Kidney (tissue), 14 donors: ENCODE data around the gene RBMS3. TPM values are rescaled to one million over a fixed set of nuclear protein-coding genes. Genes with fewer than 3 reads are reported as not detected.

Source experiments
- DNase-seq, 5 donors: peaks; one replicate each; pipeline ENCODE4 v3.0.0-alpha.2; 2013 to 2020
- FAIRE-seq: peaks from 2 replicates; lab custom pipeline; 2012; peaks lifted over from hg19 to GRCh38; lab: Jason Lieb, UNC
- H3K27ac ChIP-seq, 2 donors: one replicate each; pipeline ENCODE4 v1.7.0; 2013; ENCODE audit warnings: low read depth in 2 of 2, low read length in 2 of 2, inconsistent platforms in 1 of 2
- H3K27me3 ChIP-seq: one replicate; pipeline ENCODE4 v1.7.1; 2013; ENCODE audit warnings: low read length, inconsistent platforms; ENCODE audit not compliant: control insufficient read depth, insufficient read depth
- H3K36me3 ChIP-seq, 3 donors: one replicate each; pipeline versions ENCODE4 v1.7.0 to v1.7.1; 2013; ENCODE audit warnings: low read length in 3 of 3, control low read depth in 1 of 3, inconsistent platforms in 1 of 3; ENCODE audit not compliant: insufficient read depth in 3 of 3, control insufficient read depth in 2 of 3
- H3K4me1 ChIP-seq, 3 donors: one replicate each; pipeline versions ENCODE4 v1.7.0 to v1.7.1; 2013; ENCODE audit warnings: low read length in 3 of 3, inconsistent platforms in 1 of 3, low read depth in 1 of 3; ENCODE audit not compliant: control insufficient read depth in 2 of 3, insufficient read depth in 2 of 3
- H3K4me3 ChIP-seq, 3 donors: one replicate each; pipeline versions ENCODE4 v1.7.0 to v1.8.1; 2013; ENCODE audit warnings: low read length in 3 of 3, control low read depth in 1 of 3, inconsistent platforms in 1 of 3
- H3K9ac ChIP-seq, 3 donors: one replicate each; pipeline versions ENCODE4 v1.7.0 to v1.7.1; 2013; ENCODE audit warnings: low read length in 3 of 3, control low read depth in 1 of 3, inconsistent platforms in 1 of 3
- H3K9me3 ChIP-seq, 3 donors: one replicate each; pipeline versions ENCODE4 v1.7.0 to v1.7.1; 2013; ENCODE audit warnings: low read length in 3 of 3, control low read depth in 1 of 3, inconsistent platforms in 1 of 3; ENCODE audit not compliant: control insufficient read depth in 2 of 3, insufficient read depth in 1 of 3
- CTCF ChIP-seq: IDR thresholded peaks from 3 replicates; pipeline ENCODE4 v1.5.1; 2012; ENCODE audit warnings: mild to moderate bottlenecking, moderate library complexity, borderline replicate concordance; ENCODE audit not compliant: insufficient read depth; ENCODE audit errors: extremely low read depth
- intact Hi-C: fragments of 100-400 bp; cut with DNase I; formaldehyde crosslinking; loops from one replicate; pipeline ENCODE4 v1.11.1; 2022
- polyA plus RNA-seq: library from polyadenylated mRNA; stranded (reverse); fragments of 350-450 nt; fragmentation: Illumina TruSeq; extraction: RNeasy Lipid Tissue Mini Kit (QIAGEN cat#74804); gene quantifications from one replicate; pipeline ENCODE4 v1.2.3, GENCODE V29; 2014; ENCODE audit warnings: low read depth, low replicate concordance; ENCODE audit not compliant: insufficient read depth
- total RNA-seq: library from RNA; stranded (reverse); fragmentation: NEBNext Ultra II Directional; extraction: Animal tissue kit (Norgen Biotek cat#: 25700); gene quantifications from one replicate; pipeline ENCODE4 v1.2.1, GENCODE V29; 2021
- donor health status: control.
- donor health status: control.
- donor health status: control.
- donor health status: control.
- donor health status: control.
- donor health status: DM: yes; HTN: yes; CAD: no.
- donor health status: Normal renal cell carcinoma (clear cell type).

Gene RBMS3
- total and polyA plus RNA-seq, 2 donors from 2014 or later, result 3.2 to 48.8 TPM

GRCh38 chr3:29242296-29242695 lies 38.6 kb upstream of the RBMS3 start:
- H3K27ac ChIP-seq, result no peak overlapping the region

GRCh38 chr3:29245441-29245840 lies 35.4 kb upstream of the RBMS3 start:
- DNase-seq, result no peak
- intact Hi-C loops, result no loop called here
- no peaks in the 10 kb centered on the region for H3K4me1 ChIP-seq
- H3K27ac ChIP-seq, result no peak overlapping the region
- H3K9me3 ChIP-seq, result no peaks in the 10 kb centered on the region
- H3K27me3 ChIP-seq, result no peaks in the 10 kb centered on the region
- no peaks in the 10 kb centered on the region for H3K36me3 ChIP-seq
- no peak overlapping the region for H3K4me3 ChIP-seq
- FAIRE-seq, result no peak
- H3K9ac ChIP-seq, result no peak overlapping the region
- TF ChIP-seq CTCF, result no peak

More at GRCh38 chr3:29242296-29242695, 38.6 kb upstream of the RBMS3 start:
- Histone ChIP-seq H3K36me3 (no peaks in the 10 kb centered on the region), H3K4me1 (no peaks in the 10 kb centered on the region), H3K9ac (no peak overlapping the region), H3K9me3 (no peaks in the 10 kb centered on the region), H3K27me3 (no peaks in the 10 kb centered on the region), H3K4me3 (no peak overlapping the region)
- FAIRE-seq, result no peak
- TF ChIP-seq CTCF, result no peak
- no peak for DNase-seq
- intact Hi-C loops, result no loop called here

- H3K36me3 ChIP-seq, result no peaks in the 10 kb centered on the region
- no peak for DNase-seq
- H3K4me1 ChIP-seq, result no peaks in the 10 kb centered on the region
- no peak overlapping the region for H3K4me3 ChIP-seq
- FAIRE-seq, result no peak
- H3K27me3 ChIP-seq, result no peaks in the 10 kb centered on the region
- no peak overlapping the region for H3K9ac ChIP-seq
- H3K27ac ChIP-seq, result no peak overlapping the region
- intact Hi-C loops, result no loop called here
- no peak for TF ChIP-seq CTCF
- H3K9me3 ChIP-seq, result no peaks in the 10 kb centered on the region
Measured at GRCh38 chr3:29247088-29247745, 33.7 kb upstream of the RBMS3 start.
